ENCODE data around the gene PXN. TPM values are rescaled to one million over a fixed set of nuclear protein-coding genes. Genes with fewer than 3 reads are reported as not detected.
"Not testable (repeated sequence)": the region's sequence is repeated elsewhere in the genome, so short reads cannot be mapped to it uniquely, and the experiment has no call there.

PXN gene
- total and polyA plus RNA-seq, 4 experiments from 2014 or later = 81.7 to 126 (median 112) TPM

GRCh38 chr12:120249875-120250795 lies 15.4 kb downstream of the PXN start:
- H3K36me3 ChIP-seq (ENCODE audit: insufficient read depth, low read length) = no peaks in the 10 kb centered on the region
- no peaks in the 10 kb centered on the region for H3K9me3 ChIP-seq (ENCODE audit: control insufficient read depth in 1 of 2, low read length in 2 of 2)
- POLR2A ChIA-PET (ENCODE audit: partially characterized antibody) = interaction anchor here (1.3 to 13.9 kb wide), 7 partner anchors 11 to 261 kb away, joined by 3 to 301 read pairs (median 94); partner anchors contain the start of genes BICDL1, PXN, RNU4-1 and RNU4-2
- CTCF ChIA-PET (ENCODE audit: partially characterized antibody) = interaction anchor here (0.7 to 32.3 kb wide), 10 partner anchors 10 to 67 kb away, joined by 3 to 1075 read pairs (median 6); partner anchors contain the start of genes PXN and RPLP0
- H3K27ac Mint-ChIP-seq = peak overlapping the region; percentile 81 to 99 (median 95)
- peaks cover 67 to 88% (median 78%) of the 10 kb centered on the region in 4 donors for H3K4me1 Mint-ChIP-seq
- H3K36me3 Mint-ChIP-seq = peaks cover 12 to 30% of the 10 kb centered on the region in 2 donors
- H3K27ac ChIP-seq (ENCODE audit: low read depth, low read length) = peak overlapping the region; percentile 50
- H3K9me3 Mint-ChIP-seq = peaks cover 0 to 3% (median 0%) of the 10 kb centered on the region in 8 donors
- peak overlapping the region; percentile 4 to 49 for H3K4me3 ChIP-seq (ENCODE audit: low read length in 2 of 2)
- peak; percentile 52 to 61 (median 59) for DNase-seq
- no peaks in the 10 kb centered on the region for H3K27me3 Mint-ChIP-seq
- H3K4me3 Mint-ChIP-seq = peak overlapping the region; percentile 65 to 91 (median 82)
- intact Hi-C loops (cut with micrococcal nuclease) = no loop called here
- no peaks in the 10 kb centered on the region for H3K27me3 ChIP-seq (ENCODE audit: insufficient read depth, low read length)
- H3K4me1 ChIP-seq (ENCODE audit: insufficient read depth, low read length) = peaks cover 90% of the 10 kb centered on the region

DNA sequence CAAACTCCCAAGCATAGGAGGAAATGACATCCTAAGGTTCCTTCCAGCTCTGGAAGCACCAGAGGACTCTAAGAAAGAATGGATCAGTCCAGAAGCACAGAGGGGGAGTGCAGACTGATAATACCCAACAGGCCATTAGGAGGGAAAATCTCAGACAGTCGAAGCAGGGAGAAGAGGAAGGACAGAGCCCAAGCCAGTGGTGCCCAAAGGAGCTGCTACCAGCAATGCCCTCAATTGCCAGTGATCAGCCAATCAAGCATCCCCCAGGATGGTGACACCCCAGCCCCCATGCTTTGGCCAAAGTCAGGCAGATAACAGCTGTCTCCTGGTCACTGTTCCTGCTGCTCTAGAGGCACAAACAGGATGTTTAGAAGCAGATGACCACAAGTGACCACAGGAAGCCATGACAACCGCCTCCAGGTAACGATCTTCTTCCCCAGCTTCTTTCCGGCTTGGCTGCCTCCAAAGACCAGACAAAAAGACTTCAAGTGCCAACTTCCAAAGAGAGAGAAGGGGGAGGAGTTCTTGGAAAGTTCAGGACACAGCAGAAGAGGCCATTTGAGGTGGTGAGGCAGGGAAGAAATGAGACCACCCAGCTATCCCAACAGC lies 16.2 kb downstream of the PXN start:
- Histone ChIP-seq H3K4me3 (ENCODE audit: low read length in 2 of 2) (peak overlapping the region in 1 of 2 donors; percentile 49), H3K36me3 (ENCODE audit: insufficient read depth, low read length) (no peaks in the 10 kb centered on the region), H3K27me3 (ENCODE audit: insufficient read depth, low read length) (no peaks in the 10 kb centered on the region), H3K9me3 (ENCODE audit: control insufficient read depth in 1 of 2, low read length in 2 of 2) (no peaks in the 10 kb centered on the region), H3K4me1 (ENCODE audit: insufficient read depth, low read length) (peaks cover 86% of the 10 kb centered on the region), H3K27ac (ENCODE audit: low read depth, low read length) (no peak overlapping the region)
- intact Hi-C loops (cut with micrococcal nuclease) = no loop called here
- ChIA-PET POLR2A (ENCODE audit: partially characterized antibody) (interaction anchor here (3.1 to 13.9 kb wide), 6 partner anchors 10 to 48 kb away, joined by 15 to 301 read pairs (median 114); partner anchors contain the start of genes PXN, RNU4-1, RNU4-2 and RPLP0), CTCF (ENCODE audit: partially characterized antibody) (interaction anchor here (1.0 to 32.3 kb wide), 5 partner anchors 9 to 48 kb away, joined by 5 to 1075 read pairs (median 15); partner anchors contain the start of genes PXN and RPLP0)
- peak overlapping the region; percentile 81 to 98 (median 91) for H3K27ac Mint-ChIP-seq
- H3K4me1 Mint-ChIP-seq = peaks cover 65 to 86% (median 76%) of the 10 kb centered on the region in 4 donors
- peaks cover 0 to 3% (median 0%) of the 10 kb centered on the region in 8 donors for H3K9me3 Mint-ChIP-seq
- H3K36me3 Mint-ChIP-seq = peaks cover 12 to 27% of the 10 kb centered on the region in 2 donors
- no peaks in the 10 kb centered on the region for H3K27me3 Mint-ChIP-seq
- peak overlapping the region; percentile 71 to 91 (median 82) for H3K4me3 Mint-ChIP-seq
- no peak for DNase-seq

DNA sequence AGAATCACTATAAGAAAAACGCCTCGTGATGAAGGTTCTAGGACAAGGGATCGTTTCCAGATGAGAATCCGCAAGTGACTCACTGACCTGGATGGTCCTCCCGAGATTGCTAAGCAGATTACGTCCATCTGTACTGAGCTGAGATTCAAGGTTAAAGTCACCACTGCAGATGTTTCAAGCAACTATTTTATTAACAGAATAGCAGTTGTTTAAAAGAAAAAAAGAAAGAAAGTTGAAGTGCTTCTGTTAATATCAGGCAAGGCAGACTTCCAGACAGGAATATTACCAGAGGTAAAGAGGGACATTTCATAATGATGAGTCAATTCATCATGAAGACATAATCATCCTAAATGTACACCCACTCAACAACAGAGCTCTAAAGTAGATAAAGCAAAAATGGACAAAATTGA lies 17.9 kb downstream of the PXN start:
- peak overlapping the region; percentile 19 to 96 (median 78) for H3K27ac Mint-ChIP-seq
- H3K4me3 Mint-ChIP-seq = peak overlapping the region; percentile 3 to 93 (median 57)
- no peak overlapping the region for H3K4me3 ChIP-seq (ENCODE audit: low read length in 2 of 2)
- ChIA-PET POLR2A (ENCODE audit: partially characterized antibody) (interaction anchor here (4.5 to 13.9 kb wide), 5 partner anchors 8 to 46 kb away, joined by 43 to 301 read pairs (median 133); partner anchors contain the start of genes PXN, RNU4-1, RNU4-2 and RPLP0), CTCF (ENCODE audit: partially characterized antibody) (interaction anchor here (0.9 to 32.3 kb wide), 5 partner anchors 7 to 23 kb away, joined by 3 to 1075 read pairs (median 5); partner anchors contain the start of gene PXN)
- H3K27me3 Mint-ChIP-seq = no peaks in the 10 kb centered on the region
- peaks cover 0 to 3% (median 0%) of the 10 kb centered on the region in 8 donors for H3K9me3 Mint-ChIP-seq
- peaks cover 12 to 30% of the 10 kb centered on the region in 2 donors for H3K36me3 Mint-ChIP-seq
- peaks cover 63 to 85% (median 73%) of the 10 kb centered on the region in 4 donors for H3K4me1 Mint-ChIP-seq
- H3K4me1 ChIP-seq (ENCODE audit: insufficient read depth, low read length) = peaks cover 85% of the 10 kb centered on the region
- intact Hi-C loops (cut with micrococcal nuclease) = no loop called here
- peak overlapping the region; percentile 35 for H3K27ac ChIP-seq (ENCODE audit: low read depth, low read length)
- H3K9me3 ChIP-seq (ENCODE audit: control insufficient read depth in 1 of 2, low read length in 2 of 2) = no peaks in the 10 kb centered on the region
- no peak for DNase-seq
- H3K27me3 ChIP-seq (ENCODE audit: insufficient read depth, low read length) = no peaks in the 10 kb centered on the region
- no peaks in the 10 kb centered on the region for H3K36me3 ChIP-seq (ENCODE audit: insufficient read depth, low read length)

DNA sequence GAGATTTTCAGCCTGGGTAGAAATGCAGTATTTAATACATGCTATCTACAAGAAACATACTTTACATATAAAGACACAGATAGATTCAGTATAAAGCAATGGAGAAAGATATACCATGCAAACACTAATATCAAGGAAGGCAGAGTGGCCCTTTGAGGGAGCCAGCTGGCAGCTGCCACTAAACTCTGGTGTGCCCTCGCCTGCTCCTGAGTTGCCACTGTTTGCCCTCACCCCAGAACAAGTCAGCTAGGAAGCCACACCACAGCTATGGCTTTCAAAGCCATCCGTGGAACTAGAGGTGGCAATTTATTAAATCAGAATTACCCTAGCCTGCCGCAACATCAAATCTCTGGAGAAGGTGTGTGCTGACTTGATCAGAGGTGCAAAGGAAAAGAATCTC lies 18.3 kb downstream of the PXN start:
- Mint-ChIP-seq H3K36me3 (peaks cover 12 to 29% of the 10 kb centered on the region in 2 donors), H3K27ac (peak overlapping the region in 6 of 7 donors; percentile 19 to 96 (median 80)), H3K27me3 (no peaks in the 10 kb centered on the region), H3K4me1 (peaks cover 59 to 85% (median 72%) of the 10 kb centered on the region in 4 donors), H3K9me3 (peaks cover 0 to 3% (median 0%) of the 10 kb centered on the region in 8 donors), H3K4me3 (peak overlapping the region in 7 of 8 donors; percentile 3 to 93 (median 50))
- Histone ChIP-seq H3K36me3 (ENCODE audit: insufficient read depth, low read length) (no peaks in the 10 kb centered on the region), H3K9me3 (ENCODE audit: control insufficient read depth in 1 of 2, low read length in 2 of 2) (no peaks in the 10 kb centered on the region), H3K4me3 (ENCODE audit: low read length in 2 of 2) (no peak overlapping the region), H3K27me3 (ENCODE audit: insufficient read depth, low read length) (no peaks in the 10 kb centered on the region), H3K4me1 (ENCODE audit: insufficient read depth, low read length) (peaks cover 85% of the 10 kb centered on the region), H3K27ac (ENCODE audit: low read depth, low read length) (no peak overlapping the region)
- no peak for DNase-seq
- CTCF ChIA-PET (ENCODE audit: partially characterized antibody) = interaction anchor here (0.9 to 32.3 kb wide), 4 partner anchors 11 to 22 kb away, joined by 3 to 1075 read pairs (median 98); partner anchors contain the start of gene PXN
- intact Hi-C loops (cut with micrococcal nuclease) = no loop called here
- POLR2A ChIA-PET (ENCODE audit: partially characterized antibody) = interaction anchor here (4.5 to 13.9 kb wide), 5 partner anchors 8 to 46 kb away, joined by 43 to 301 read pairs (median 133); partner anchors contain the start of genes PXN, RNU4-1, RNU4-2 and RPLP0

DNA sequence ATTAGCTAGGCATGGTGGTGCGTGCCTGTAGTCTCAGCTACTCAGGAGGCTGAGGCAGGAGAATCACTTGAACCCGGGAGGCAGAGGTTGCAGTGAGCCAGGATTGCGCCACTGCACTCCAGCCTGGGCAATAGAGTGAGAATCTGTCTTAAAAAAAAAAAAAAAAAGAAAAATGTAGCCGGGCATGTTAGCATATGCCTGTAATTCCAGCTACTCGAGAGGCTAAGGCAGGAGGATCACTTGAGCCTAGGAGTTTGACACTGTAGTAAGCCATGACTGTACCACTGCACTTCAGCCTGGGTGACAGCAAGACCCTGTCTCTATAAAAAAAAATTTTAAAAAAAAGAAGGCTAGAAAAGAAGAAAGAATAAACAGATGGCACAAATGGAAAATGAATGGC lies 18.8 kb downstream of the PXN start:
- H3K9me3 Mint-ChIP-seq; H3K27me3 ChIP-seq (ENCODE audit: insufficient read depth, low read length); DNase-seq; H3K4me3 ChIP-seq (ENCODE audit: low read length in 2 of 2); intact Hi-C loops (cut with micrococcal nuclease); H3K27me3 Mint-ChIP-seq; H3K36me3 ChIP-seq (ENCODE audit: insufficient read depth, low read length); H3K9me3 ChIP-seq (ENCODE audit: control insufficient read depth in 1 of 2, low read length in 2 of 2); H3K27ac ChIP-seq (ENCODE audit: low read depth, low read length): not testable (repeated sequence)
- peak overlapping the region in 1 of 7 donors; percentile 81 for H3K27ac Mint-ChIP-seq
- CTCF ChIA-PET (ENCODE audit: partially characterized antibody) = interaction anchor here (15.8 to 32.3 kb wide), 2 partner anchors 18 to 22 kb away, joined by 192 to 1075 read pairs; partner anchors contain the start of gene PXN
- peaks cover 85% of the 10 kb centered on the region for H3K4me1 ChIP-seq (ENCODE audit: insufficient read depth, low read length)
- H3K4me1 Mint-ChIP-seq = peaks cover 57 to 85% (median 71%) of the 10 kb centered on the region in 4 donors
- H3K36me3 Mint-ChIP-seq = peaks cover 14 to 27% of the 10 kb centered on the region in 2 donors
- POLR2A ChIA-PET (ENCODE audit: partially characterized antibody) = interaction anchor here (9.9 to 13.9 kb wide), 4 partner anchors 17 to 45 kb away, joined by 94 to 301 read pairs (median 190); partner anchors contain the start of genes PXN, RNU4-1, RNU4-2 and RPLP0
- H3K4me3 Mint-ChIP-seq = peak overlapping the region in 3 of 8 donors; percentile 21 to 93 (median 50)

GRCh38 chr12:120242971-120243699 lies 22.4 kb downstream of the PXN start:
- Histone ChIP-seq H3K4me1 (ENCODE audit: insufficient read depth, low read length) (peaks cover 82% of the 10 kb centered on the region), H3K9me3 (ENCODE audit: control insufficient read depth in 1 of 2, low read length in 2 of 2) (no peaks in the 10 kb centered on the region), H3K4me3 (ENCODE audit: low read length in 2 of 2) (no peak overlapping the region), H3K27me3 (ENCODE audit: insufficient read depth, low read length) (no peaks in the 10 kb centered on the region), H3K27ac (ENCODE audit: low read depth, low read length) (no peak overlapping the region), H3K36me3 (ENCODE audit: insufficient read depth, low read length) (no peaks in the 10 kb centered on the region)
- peaks cover 14 to 32% of the 10 kb centered on the region in 2 donors for H3K36me3 Mint-ChIP-seq
- H3K27ac Mint-ChIP-seq = peak overlapping the region in 3 of 7 donors; percentile 30 to 62 (median 53)
- no peak for DNase-seq
- peak overlapping the region in 5 of 8 donors; percentile 5 to 43 (median 25) for H3K4me3 Mint-ChIP-seq
- intact Hi-C loops (cut with micrococcal nuclease) = no loop called here
- peaks cover 51 to 84% (median 69%) of the 10 kb centered on the region in 4 donors for H3K4me1 Mint-ChIP-seq
- peaks cover 0 to 3% (median 0%) of the 10 kb centered on the region in 8 donors for H3K9me3 Mint-ChIP-seq
- H3K27me3 Mint-ChIP-seq = no peaks in the 10 kb centered on the region
- CTCF ChIA-PET (ENCODE audit: partially characterized antibody) = interaction anchor here (1.4 to 32.3 kb wide), 3 partner anchors 18 to 42 kb away, joined by 4 to 1075 read pairs (median 192); partner anchors contain the start of genes PXN and RPLP0
- POLR2A ChIA-PET (ENCODE audit: partially characterized antibody) = interaction anchor here (1.0 to 13.1 kb wide), 6 partner anchors 10 to 48 kb away, joined by 3 to 247 read pairs (median 6); partner anchors contain the start of genes PXN, RNU4-2 and RPLP0

Data from CD4-positive, alpha-beta memory T cell (primary cell).